ENCODE results near the gene ACAP1.

The ACAP1 gene

GRCh38 chr17:7389924-7390910 lies 53.9 kb downstream of the ACAP1 start:
- TF ChIP-seq, protein P1, sequence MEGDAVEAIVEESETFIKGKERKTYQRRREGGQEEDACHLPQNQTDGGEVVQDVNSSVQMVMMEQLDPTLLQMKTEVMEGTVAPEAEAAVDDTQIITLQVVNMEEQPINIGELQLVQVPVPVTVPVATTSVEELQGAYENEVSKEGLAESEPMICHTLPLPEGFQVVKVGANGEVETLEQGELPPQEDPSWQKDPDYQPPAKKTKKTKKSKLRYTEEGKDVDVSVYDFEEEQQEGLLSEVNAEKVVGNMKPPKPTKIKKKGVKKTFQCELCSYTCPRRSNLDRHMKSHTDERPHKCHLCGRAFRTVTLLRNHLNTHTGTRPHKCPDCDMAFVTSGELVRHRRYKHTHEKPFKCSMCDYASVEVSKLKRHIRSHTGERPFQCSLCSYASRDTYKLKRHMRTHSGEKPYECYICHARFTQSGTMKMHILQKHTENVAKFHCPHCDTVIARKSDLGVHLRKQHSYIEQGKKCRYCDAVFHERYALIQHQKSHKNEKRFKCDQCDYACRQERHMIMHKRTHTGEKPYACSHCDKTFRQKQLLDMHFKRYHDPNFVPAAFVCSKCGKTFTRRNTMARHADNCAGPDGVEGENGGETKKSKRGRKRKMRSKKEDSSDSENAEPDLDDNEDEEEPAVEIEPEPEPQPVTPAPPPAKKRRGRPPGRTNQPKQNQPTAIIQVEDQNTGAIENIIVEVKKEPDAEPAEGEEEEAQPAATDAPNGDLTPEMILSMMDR (IDR thresholded peaks at IDR 0.05; ENCODE audit: insufficient read depth, low read length, missing control alignments) = no peak
- no peak for DNase-seq (ENCODE audit: low read depth, low spot score)
- H3K4me3 ChIP-seq (ENCODE audit: low read depth, low read length) = no peak overlapping the region
- CTCF ChIA-PET = interaction anchor here (0.8 to 1.2 kb wide), 2 partner anchors 10 kb away, joined by 3 read pairs; partner anchors contain the start of gene TNK1
- POLR2A ChIA-PET = interaction anchor here (0.6 to 0.8 kb wide), 2 partner anchors 10 to 14 kb away, joined by 3 read pairs; partner anchors contain the start of gene TMEM256

DNA sequence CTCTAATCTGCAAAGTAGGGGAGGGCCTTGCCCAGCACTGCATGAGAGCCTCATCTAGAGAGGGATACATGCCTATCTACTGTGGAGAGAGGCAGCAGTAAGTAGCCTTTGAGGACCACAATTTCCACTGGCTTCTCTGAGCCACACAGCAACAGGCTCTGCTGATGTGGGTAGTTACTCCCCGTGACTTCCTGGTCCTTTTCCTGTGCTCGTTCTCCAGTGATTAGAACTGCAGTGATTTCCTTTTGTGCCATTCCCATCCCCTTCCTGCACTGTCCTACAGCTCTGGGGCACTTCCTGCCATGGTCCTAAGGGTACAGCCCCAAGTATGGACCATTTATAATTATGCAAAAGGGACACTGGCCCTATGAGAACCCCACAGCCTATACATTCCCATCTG lies 55.0 kb downstream of the ACAP1 start:
- POLR2A ChIA-PET = no interaction called here
- DNase-seq (ENCODE audit: low read depth, low spot score) = no peak
- CTCF ChIA-PET = interaction anchor here (0.8 kb wide), 1 partner anchor 11 kb away, joined by 3 read pairs; the partner anchor contains the start of gene TNK1
- no peak overlapping the region for H3K4me3 ChIP-seq (ENCODE audit: low read depth, low read length)
- TF ChIP-seq, protein P1 (IDR thresholded peaks at IDR 0.05; ENCODE audit: insufficient read depth, low read length, missing control alignments) = no peak

GRCh38 chr17:7392696-7393612 lies 56.6 kb downstream of the ACAP1 start:
- peak overlapping the region; percentile 88 for H3K4me3 ChIP-seq (ENCODE audit: low read depth, low read length)
- ChIA-PET POLR2A (interaction anchor here (0.6 kb wide), 1 partner anchor 164 kb away, joined by 3 read pairs; no protein-coding TSS in a partner anchor), CTCF (interaction anchor here (0.7 to 1.6 kb wide), 3 partner anchors 9 to 89 kb away, joined by 3 to 4 read pairs (median 4); no protein-coding TSS in a partner anchor)
- no peak for DNase-seq (ENCODE audit: low read depth, low spot score)
- TF ChIP-seq, protein P1 (IDR thresholded peaks at IDR 0.05; ENCODE audit: insufficient read depth, low read length, missing control alignments) = no peak

GRCh38 chr17:7393613-7394451 lies 57.5 kb downstream of the ACAP1 start:
- ChIA-PET CTCF (interaction anchor here (1.3 to 1.6 kb wide), 2 partner anchors 10 to 43 kb away, joined by 4 read pairs; no protein-coding TSS in a partner anchor), POLR2A (interaction anchor here (0.6 to 1.0 kb wide), 7 partner anchors 8 to 164 kb away, joined by 3 to 6 read pairs (median 3); partner anchors contain the start of gene TMEM256)
- TF ChIP-seq, protein P1 (IDR thresholded peaks at IDR 0.05; ENCODE audit: insufficient read depth, low read length, missing control alignments) = peak; percentile 15
- peak overlapping the region; percentile 88 for H3K4me3 ChIP-seq (ENCODE audit: low read depth, low read length)
- DNase-seq (ENCODE audit: low read depth, low spot score) = no peak

- ChIA-PET POLR2A (interaction anchor here (0.6 to 1.0 kb wide), 7 partner anchors 9 to 89 kb away, joined by 3 to 6 read pairs (median 3); partner anchors contain the start of gene TMEM256), CTCF (interaction anchor here (1.1 to 1.6 kb wide), 3 partner anchors 10 to 43 kb away, joined by 3 to 4 read pairs (median 4); no protein-coding TSS in a partner anchor)
- no peak for DNase-seq (ENCODE audit: low read depth, low spot score)
- TF ChIP-seq, protein P1 (IDR thresholded peaks at IDR 0.05; ENCODE audit: insufficient read depth, low read length, missing control alignments) = peak; percentile 44
- peak within 1 kb of the TSS; percentile 88 for H3K4me3 ChIP-seq (ENCODE audit: low read depth, low read length)
Measured at GRCh38 chr17:7394452-7395191, 58.3 kb downstream of the ACAP1 start, which contains the start of gene PLSCR3. TSS of gene PLSCR3 (minus strand) at chr17:7394525. CDS start at chr17:7394110, 415 bp downstream.
